ENCODE data around the gene TNFRSF1B.

TNFRSF1B gene

DNA sequence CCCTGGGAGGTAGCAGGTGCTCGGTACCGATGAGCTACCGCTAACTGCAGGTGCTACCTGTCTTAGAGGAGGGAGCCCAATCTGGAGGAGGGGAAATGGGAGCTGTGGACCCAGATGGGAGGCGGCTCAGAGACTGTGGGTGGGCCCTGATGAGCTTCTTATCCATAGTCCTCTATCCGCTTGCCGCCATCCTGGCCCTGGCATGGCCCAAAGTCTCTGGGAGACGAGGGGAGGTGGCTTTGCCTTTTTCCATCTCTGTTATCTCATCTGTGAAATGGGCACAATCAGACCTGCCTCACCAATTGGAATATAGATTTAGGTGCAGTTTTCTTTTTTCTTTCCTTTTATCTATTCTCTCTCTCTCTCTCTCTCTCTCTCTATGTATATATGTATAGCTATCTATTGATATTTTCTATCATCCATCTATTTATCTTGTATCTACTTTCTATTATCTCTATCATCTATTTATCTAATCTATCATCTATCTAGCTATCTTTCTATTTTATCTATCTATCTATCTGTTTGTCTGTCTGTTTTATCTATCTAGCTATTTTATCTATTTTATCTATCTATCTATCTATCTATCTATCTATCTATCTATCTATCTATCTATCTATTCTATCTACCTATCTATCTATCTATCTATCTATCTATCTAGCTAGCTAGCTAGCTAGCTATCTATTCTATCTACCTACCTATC lies 16.5 kb downstream of the TNFRSF1B start:
- TF ChIP-seq ZNF324 (tag by site-specific recombination; IDR thresholded peaks at IDR 0.05) (no peak), ZFP3 (tag by site-specific recombination; IDR thresholded peaks at IDR 0.05; ENCODE audit: low read depth) (no peak), ZBTB17 (tag by site-specific recombination; IDR thresholded peaks at IDR 0.05) (peak; percentile 52; the same call in 1 of the 2 replicates), HOXA7 (CRISPR knock-in tag; IDR thresholded peaks at IDR 0.05; ENCODE audit: borderline replicate concordance) (no peak), ZNF366 (tag by site-specific recombination; conservative IDR thresholded peaks at IDR 0.05) (peak; percentile 73), SCRT2 (tag by site-specific recombination; IDR thresholded peaks at IDR 0.05) (no peak), ZNF211 (tag by site-specific recombination; IDR thresholded peaks at IDR 0.05; ENCODE audit: low read depth) (no peak)
- POLR2A ChIA-PET = interaction anchor here (1.3 kb wide), 1 partner anchor 22 kb away, joined by 5 read pairs; no protein-coding TSS in a partner anchor
- Histone ChIP-seq H3K4me1 (ENCODE audit: control insufficient read depth, insufficient read depth, low read length) (no peaks in the 10 kb centered on the region), H3K36me3 (ENCODE audit: control insufficient read depth in 2 of 2, insufficient read depth in 1 of 2, low read length in 2 of 2) (no peaks in the 10 kb centered on the region), H3K9me3 (ENCODE audit: control insufficient read depth, insufficient read depth, low read depth, low read length) (no peaks in the 10 kb centered on the region), H3K4me3 (ENCODE audit: low read depth, low read length) (no peak overlapping the region), H3K27ac (ENCODE audit: extremely low read depth, low read depth, low read length) (no peak overlapping the region)
- CTCF ChIA-PET = interaction anchor here (0.6 to 1.4 kb wide), 6 partner anchors 13 to 65 kb away, joined by 3 to 6 read pairs (median 3); no protein-coding TSS in a partner anchor

DNA sequence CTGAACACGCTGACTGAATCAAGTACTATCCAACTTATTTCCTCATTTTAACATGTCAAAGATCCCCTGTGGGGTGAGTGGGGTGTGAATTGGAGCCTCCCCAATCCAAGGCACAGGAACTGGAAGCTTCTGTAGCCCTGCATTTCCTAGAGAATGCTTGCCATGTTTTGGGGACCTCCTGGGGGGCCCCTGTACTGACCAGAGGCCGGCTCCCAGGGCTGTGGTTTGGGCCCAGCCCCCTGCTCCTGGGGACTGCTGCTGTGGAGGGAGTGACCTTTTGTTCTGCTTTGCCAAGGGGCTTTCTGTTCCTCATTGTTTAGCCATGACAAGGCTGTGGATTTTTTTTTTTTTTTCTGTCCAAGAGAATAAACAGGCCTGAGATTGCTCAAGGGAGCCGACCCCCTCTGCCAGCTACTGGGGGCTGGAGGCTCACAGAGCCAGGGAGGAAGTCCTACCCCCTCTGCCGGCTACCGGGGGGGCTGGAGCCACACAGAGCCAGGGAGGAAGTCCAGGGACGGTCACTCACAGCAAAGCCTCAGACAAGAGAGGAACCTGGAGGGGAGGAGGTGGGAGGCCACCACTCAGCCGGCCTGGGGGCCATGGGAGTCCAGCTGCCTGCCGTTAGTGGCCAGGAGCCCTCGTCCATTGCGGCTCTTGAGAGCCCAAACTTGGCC lies 17.4 kb downstream of the TNFRSF1B start:
- CTCF ChIA-PET = no interaction called here

DNA sequence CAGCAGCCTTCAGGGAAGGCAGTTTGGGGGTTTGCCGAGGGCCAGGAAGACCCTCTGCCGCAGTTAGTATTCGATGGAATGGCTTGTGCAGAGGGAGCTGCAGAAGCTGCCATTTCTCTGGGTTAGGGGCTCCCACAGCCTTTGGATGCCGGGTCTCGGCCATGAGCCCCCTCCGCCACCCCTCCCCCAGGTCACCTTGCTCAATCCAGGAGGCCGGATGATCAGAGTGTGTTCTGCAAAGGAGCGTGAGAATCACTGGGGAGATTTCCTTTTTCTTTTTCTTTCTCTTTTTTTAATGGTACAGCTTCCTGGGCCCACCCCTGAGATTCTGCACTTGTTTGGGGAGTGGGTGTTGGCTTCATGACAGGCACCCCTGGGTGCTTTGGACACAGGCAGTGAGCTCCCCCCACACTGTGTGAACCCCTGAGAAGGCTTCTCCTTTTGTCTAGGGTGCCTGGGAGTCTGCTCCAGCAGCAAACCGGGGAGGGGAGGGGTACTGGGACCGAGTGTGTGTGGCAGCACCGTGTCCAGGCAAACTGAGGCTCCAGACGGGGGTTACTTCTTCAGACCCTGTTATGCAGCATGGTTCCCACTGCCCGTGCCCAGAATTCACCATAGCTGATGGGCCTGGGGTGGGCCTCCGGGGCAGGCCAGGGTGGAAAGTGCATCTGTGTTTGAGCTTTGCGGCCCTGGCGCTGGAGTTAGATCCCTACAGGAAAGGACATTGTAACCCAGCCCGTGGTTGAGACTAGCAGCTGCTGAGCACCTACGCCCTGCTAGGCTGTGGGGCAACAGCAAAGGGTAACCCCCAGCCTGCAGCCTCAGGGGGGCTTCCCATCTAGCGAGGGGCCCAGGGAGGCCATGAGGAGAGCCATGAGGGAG lies 18.5 kb downstream of the TNFRSF1B start:
- ChIA-PET CTCF (interaction anchor here (0.8 to 2.4 kb wide), 2 partner anchors 10 to 60 kb away, joined by 3 to 12 read pairs; no protein-coding TSS in a partner anchor), POLR2A (no interaction called here)
- Histone ChIP-seq H3K4me1 (ENCODE audit: control insufficient read depth, insufficient read depth, low read length) (no peaks in the 10 kb centered on the region), H3K4me3 (ENCODE audit: low read depth, low read length) (no peak overlapping the region), H3K27ac (ENCODE audit: extremely low read depth, low read depth, low read length) (no peak overlapping the region), H3K36me3 (ENCODE audit: control insufficient read depth in 2 of 2, insufficient read depth in 1 of 2, low read length in 2 of 2) (no peaks in the 10 kb centered on the region), H3K9me3 (ENCODE audit: control insufficient read depth, insufficient read depth, low read depth, low read length) (no peaks in the 10 kb centered on the region)
- no peak for TF ChIP-seq ZNF133 (tag by site-specific recombination; IDR thresholded peaks at IDR 0.05)
- TF ChIP-seq ZFP37 (tag by site-specific recombination; IDR thresholded peaks at IDR 0.05) = no peak
- TF ChIP-seq ZNF629 (tag by site-specific recombination; IDR thresholded peaks at IDR 0.05) = no peak
- no peak for TF ChIP-seq IKZF3 (tag by site-specific recombination; IDR thresholded peaks at IDR 0.05)
- no peak for TF ChIP-seq ZNF146 (tag by site-specific recombination; IDR thresholded peaks at IDR 0.05)
- no peak for TF ChIP-seq ZNF544 (tag by site-specific recombination; IDR thresholded peaks at IDR 0.05)
- TF ChIP-seq TCF7L2 (IDR thresholded peaks at IDR 0.05; ENCODE audit: borderline replicate concordance, low read depth, low read length) = no peak
- TF ChIP-seq, protein P1, sequence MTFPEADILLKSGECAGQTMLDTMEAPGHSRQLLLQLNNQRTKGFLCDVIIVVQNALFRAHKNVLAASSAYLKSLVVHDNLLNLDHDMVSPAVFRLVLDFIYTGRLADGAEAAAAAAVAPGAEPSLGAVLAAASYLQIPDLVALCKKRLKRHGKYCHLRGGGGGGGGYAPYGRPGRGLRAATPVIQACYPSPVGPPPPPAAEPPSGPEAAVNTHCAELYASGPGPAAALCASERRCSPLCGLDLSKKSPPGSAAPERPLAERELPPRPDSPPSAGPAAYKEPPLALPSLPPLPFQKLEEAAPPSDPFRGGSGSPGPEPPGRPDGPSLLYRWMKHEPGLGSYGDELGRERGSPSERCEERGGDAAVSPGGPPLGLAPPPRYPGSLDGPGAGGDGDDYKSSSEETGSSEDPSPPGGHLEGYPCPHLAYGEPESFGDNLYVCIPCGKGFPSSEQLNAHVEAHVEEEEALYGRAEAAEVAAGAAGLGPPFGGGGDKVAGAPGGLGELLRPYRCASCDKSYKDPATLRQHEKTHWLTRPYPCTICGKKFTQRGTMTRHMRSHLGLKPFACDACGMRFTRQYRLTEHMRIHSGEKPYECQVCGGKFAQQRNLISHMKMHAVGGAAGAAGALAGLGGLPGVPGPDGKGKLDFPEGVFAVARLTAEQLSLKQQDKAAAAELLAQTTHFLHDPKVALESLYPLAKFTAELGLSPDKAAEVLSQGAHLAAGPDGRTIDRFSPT (tag by site-specific recombination; IDR thresholded peaks at IDR 0.05) = no peak

More for the DNA sequence above, 17.4 kb downstream of the TNFRSF1B start:
- Histone ChIP-seq H3K27ac (ENCODE audit: extremely low read depth, low read depth, low read length) (no peak overlapping the region), H3K9me3 (ENCODE audit: control insufficient read depth, insufficient read depth, low read depth, low read length) (no peaks in the 10 kb centered on the region), H3K4me1 (ENCODE audit: control insufficient read depth, insufficient read depth, low read length) (no peaks in the 10 kb centered on the region), H3K36me3 (ENCODE audit: control insufficient read depth in 2 of 2, insufficient read depth in 1 of 2, low read length in 2 of 2) (no peaks in the 10 kb centered on the region), H3K4me3 (ENCODE audit: low read depth, low read length) (no peak overlapping the region)
- peak; percentile 56; the same call in 1 of the 2 replicates for TF ChIP-seq GLIS2 (tag by site-specific recombination; IDR thresholded peaks at IDR 0.05)
- TF ChIP-seq ZIC2 (tag by site-specific recombination; IDR thresholded peaks at IDR 0.05) = 0 out of 2 replicates have a peak, but pooled peaks have one; percentile 17
- TF ChIP-seq ZNF677 (tag by site-specific recombination; IDR thresholded peaks at IDR 0.05) = no peak
- TF ChIP-seq GLIS1 (tag by site-specific recombination; IDR thresholded peaks at IDR 0.05) = peak; percentile 17; the same call in 1 of the 2 replicates
- POLR2A ChIA-PET = no interaction called here

All from HEK293 (cell line).